HepG2 (cell line): ENCODE results near the gene CRKL. TPM values are rescaled to one million over a fixed set of nuclear protein-coding genes. Genes with fewer than 3 reads are reported as not detected.

Experiments used
- CEBPB ChIP-seq: IDR thresholded peaks from 2 replicates; pipeline ENCODE4 v1.6.1; 2011; ENCODE audit warnings: low read depth, low read length, improper control_type of control experiment, borderline replicate concordance
- FOSL2 ChIP-seq: sonication (generic); formaldehyde crosslinking; IDR thresholded peaks from 2 replicates; pipeline ENCODE4 v1.4.0; 2020; ENCODE audit warnings: missing genetic modification reagents
- HNF4G ChIP-seq, 2 experiments: sonication (generic) in 1 of 2; formaldehyde crosslinking in 1 of 2; IDR thresholded peaks; 2 replicates each; pipeline versions ENCODE4 v1.4.0 to v1.6.1; 2011 to 2020; ENCODE audit warnings: borderline replicate concordance in 2 of 2, low read depth in 2 of 2, mild to moderate bottlenecking in 2 of 2, low read length in 1 of 2, missing genetic modification reagents in 1 of 2, moderate library complexity in 1 of 2
- MATR3 ChIP-seq: sonication (generic); formaldehyde crosslinking; IDR thresholded peaks from 2 replicates; pipeline ENCODE4 v1.4.0; 2020; ENCODE audit warnings: missing genetic modification reagents
- MIER3 ChIP-seq: IDR thresholded peaks from 2 replicates; pipeline ENCODE4 v1.6.1; 2016; ENCODE audit warnings: missing compliant biosample characterization, borderline replicate concordance
- SMAD9 ChIP-seq: sonication (generic); formaldehyde crosslinking; IDR thresholded peaks from 2 replicates; pipeline ENCODE4 v1.5.1; 2020; ENCODE audit warnings: mild to moderate bottlenecking, missing genetic modification reagents
- TBX2 ChIP-seq: sonication (generic); formaldehyde crosslinking; IDR thresholded peaks from 2 replicates; pipeline ENCODE4 v1.5.0; 2020; ENCODE audit warnings: missing genetic modification reagents, mild to moderate bottlenecking, borderline replicate concordance
- TOPORS ChIP-seq: sonication (generic); formaldehyde crosslinking; IDR thresholded peaks from 2 replicates; pipeline ENCODE4 v1.8.0; 2023; ENCODE audit warnings: mild to moderate bottlenecking, missing genetic modification reagents
- ZC3H4 ChIP-seq: sonication (generic); formaldehyde crosslinking; IDR thresholded peaks from 2 replicates; pipeline ENCODE4 v1.4.0; 2020; ENCODE audit warnings: missing genetic modification reagents, borderline replicate concordance
- ZNF20 ChIP-seq: sonication (generic); formaldehyde crosslinking; IDR thresholded peaks from 2 replicates; pipeline ENCODE4 v1.4.0; 2020; ENCODE audit warnings: mild to moderate bottlenecking, moderate library complexity, missing genetic modification reagents
- ZNF280B ChIP-seq: sonication (generic); formaldehyde crosslinking; IDR thresholded peaks from 2 replicates; pipeline ENCODE4 v1.5.0; 2020; ENCODE audit warnings: missing genetic modification reagents, mild to moderate bottlenecking, borderline replicate concordance
- ZNF367 ChIP-seq: sonication (generic); formaldehyde crosslinking; IDR thresholded peaks from 2 replicates; pipeline ENCODE4 v1.4.0; 2020; ENCODE audit warnings: missing genetic modification reagents, borderline replicate concordance
- ZNF407 ChIP-seq: sonication (generic); formaldehyde crosslinking; IDR thresholded peaks from one replicate; pipeline ENCODE4 v1.5.1; 2020; ENCODE audit warnings: mild to moderate bottlenecking, missing genetic modification reagents; ENCODE audit errors: not compliant biosample characterization
- ZNF616 ChIP-seq: sonication (generic); formaldehyde crosslinking; IDR thresholded peaks from 2 replicates; pipeline ENCODE4 v1.5.0; 2020; ENCODE audit warnings: low read depth, mild to moderate bottlenecking, missing genetic modification reagents
- ZNF709 ChIP-seq: sonication (generic); formaldehyde crosslinking; IDR thresholded peaks from 2 replicates; pipeline ENCODE4 v1.5.0; 2020; ENCODE audit warnings: mild to moderate bottlenecking, missing genetic modification reagents
- ZNF781 ChIP-seq: sonication (generic); formaldehyde crosslinking; IDR thresholded peaks from 2 replicates; pipeline ENCODE4 v1.5.1; 2020; ENCODE audit warnings: borderline replicate concordance, mild to moderate bottlenecking, missing genetic modification reagents; ENCODE audit errors: not compliant biosample characterization
- ZNF792 ChIP-seq: IDR thresholded peaks from 2 replicates; pipeline ENCODE4 v1.6.1; 2016
- polyA plus RNA-seq, 8 experiments: library from polyadenylated mRNA; depleted of rRNA in 3 of 8; stranded (reverse) in 7 of 8; unstranded in 1 of 8; fragments of >200 nt; fragmentation: Illumina TruSeq in 4 of 8; extraction: Trizol in 4 of 8; gene quantifications; 2 replicates each; pipeline versions ENCODE4 v1.2.1 to v1.2.3, GENCODE V29; 2011 to 2016; ENCODE audit warnings: low read depth in 4 of 8, missing spikeins in 1 of 8, mixed read lengths in 1 of 8; ENCODE audit not compliant: insufficient read depth in 1 of 8
- total RNA-seq, 5 experiments: library from RNA; depleted of rRNA; stranded (reverse); fragments of >200 nt; fragmentation: Illumina TruSeq; extraction: Trizol; gene quantifications; 2 replicates each; pipeline ENCODE4 v1.2.3, GENCODE V29; 2016; ENCODE audit warnings: low read depth in 1 of 5

CRKL gene
- total and polyA plus RNA-seq, 2 of the 13 experiments (the other 11 are each of a cell fraction or from before 2014, with no cell fraction given): 37.4 to 60.6 TPM

- TF ChIP-seq ZNF616 (CRISPR knock-in tag) (no peak), ZNF709 (CRISPR knock-in tag) (no peak), ZNF280B (0 out of 2 replicates have a peak, but pooled peaks have one; percentile 35), TBX2 (CRISPR knock-in tag) (no peak), MIER3 (CRISPR knock-in tag) (peak; percentile 47; the same call in 1 of the 2 replicates), MATR3 (no peak), TOPORS (CRISPR knock-in tag) (no peak), ZNF367 (CRISPR knock-in tag) (no peak), SMAD9 (CRISPR knock-in tag) (no peak), ZC3H4 (CRISPR knock-in tag) (no peak), ZNF781 (no peak), HNF4G (IDR thresholded peaks at IDR 0.05; ENCODE audit: borderline replicate concordance, low read depth, low read length) (no peak), HNF4G (CRISPR knock-in tag; IDR thresholded peaks at IDR 0.05; ENCODE audit: borderline replicate concordance, low read depth) (no peak), CEBPB (no peak), ZNF407 (CRISPR knock-in tag) (no peak), ZNF792 (CRISPR knock-in tag) (peak; percentile 68; the same call in 1 of the 2 replicates), FOSL2 (CRISPR knock-in tag) (peak; percentile 31; the same call in 1 of the 2 replicates), ZNF20 (CRISPR knock-in tag) (no peak)
These were observed 46.2 kb downstream of the CRKL start (continued) for GRCh38 chr22:20963201-20964052.
